HEK293 (cell line): ENCODE results near the gene ANKRA2.

Experiments used
- CTCF ChIA-PET: fragments of 350-600 bp; formaldehyde crosslinking; extraction: SDS; loops from one replicate; lab custom pipeline; 2021; ENCODE audit warnings: antibody characterized with exemption; lab: Yijun Ruan, JAX
- POLR2A ChIA-PET: fragments of 300-600 bp; formaldehyde crosslinking; extraction: SDS; loops from one replicate; lab custom pipeline; 2020; ENCODE audit warnings: antibody characterized with exemption, inconsistent platforms; lab: Yijun Ruan, JAX
- H3K27ac ChIP-seq: fragments of 200-500 bp; sonication (Bioruptor generic); 2 replicates; pipeline ENCODE4 v1.5.1; 2014; ENCODE audit warnings: low read depth, low read length, control low read depth, inconsistent platforms; ENCODE audit errors: extremely low read depth
- H3K36me3 ChIP-seq, 2 experiments: fragments of 200-500 bp in 1 of 2; sonication (Bioruptor generic) in 1 of 2; 1 replicate in 1 of 2; 2 replicates in 1 of 2; pipeline ENCODE4 v1.5.1; 2014 to 2017; ENCODE audit warnings: inconsistent platforms in 2 of 2, low read length in 2 of 2; ENCODE audit not compliant: control insufficient read depth in 2 of 2, insufficient read depth in 1 of 2
- H3K4me1 ChIP-seq: fragments of 200-500 bp; sonication (Bioruptor generic); 2 replicates; pipeline ENCODE4 v1.5.1; 2014; ENCODE audit warnings: mild to moderate bottlenecking, low read length, inconsistent platforms; ENCODE audit not compliant: control insufficient read depth, insufficient read depth
- H3K4me3 ChIP-seq: 2 replicates; pipeline ENCODE4 v1.5.1; 2011; ENCODE audit warnings: low read depth, mild to moderate bottlenecking, control low read depth, low read length, moderate library complexity
- H3K9me3 ChIP-seq: fragments of 200-500 bp; sonication (Bioruptor generic); 2 replicates; pipeline ENCODE4 v1.5.1; 2014; ENCODE audit warnings: low read depth, low read length, inconsistent platforms; ENCODE audit not compliant: control insufficient read depth, insufficient read depth
- ATF2 ChIP-seq: fragments of 450-650 bp; formaldehyde crosslinking; IDR thresholded peaks from 2 replicates; pipeline ENCODE4 v1.5.1; 2016; ENCODE audit warnings: missing biosample characterization, missing genetic modification characterization, low read depth
- GLI2 ChIP-seq: fragments of 450-650 bp; formaldehyde crosslinking; IDR thresholded peaks from 2 replicates; pipeline ENCODE4; 2017; ENCODE audit warnings: missing biosample characterization, missing genetic modification characterization, low read depth, borderline replicate concordance
- ZBTB17 ChIP-seq: fragments of 450-650 bp; formaldehyde crosslinking; IDR thresholded peaks from 2 replicates; pipeline ENCODE4 v1.5.1; 2016; ENCODE audit warnings: missing biosample characterization, missing genetic modification characterization
- ZNF121 ChIP-seq: fragments of 450-650 bp; formaldehyde crosslinking; IDR thresholded peaks from 2 replicates; pipeline ENCODE4 v1.5.1; 2016; ENCODE audit warnings: missing biosample characterization, missing genetic modification characterization
- ZNF292 ChIP-seq: fragments of 450-650 bp; formaldehyde crosslinking; IDR thresholded peaks from 2 replicates; pipeline ENCODE4 v1.5.1; 2016; ENCODE audit warnings: low read depth, missing biosample characterization, missing genetic modification characterization, borderline replicate concordance
- ZNF433 ChIP-seq: fragments of 450-650 bp; formaldehyde crosslinking; IDR thresholded peaks from 2 replicates; pipeline ENCODE4 v1.5.1; 2016; ENCODE audit warnings: missing biosample characterization, missing genetic modification characterization, low read depth
- ZNF544 ChIP-seq: fragments of 450-650 bp; formaldehyde crosslinking; IDR thresholded peaks from 2 replicates; pipeline ENCODE4 v1.5.0; 2017; ENCODE audit warnings: missing biosample characterization, missing genetic modification characterization
- ZNF548 ChIP-seq: fragments of 450-650 bp; formaldehyde crosslinking; IDR thresholded peaks from 2 replicates; pipeline ENCODE4 v1.5.1; 2016; ENCODE audit warnings: missing biosample characterization, missing genetic modification characterization
- ZNF560 ChIP-seq: fragments of 450-650 bp; formaldehyde crosslinking; IDR thresholded peaks from 2 replicates; pipeline ENCODE4 v1.5.1; 2017; ENCODE audit warnings: missing biosample characterization, missing genetic modification characterization, borderline replicate concordance
- ZNF658 ChIP-seq: fragments of 450-650 bp; formaldehyde crosslinking; IDR thresholded peaks from 2 replicates; pipeline ENCODE4; 2016; ENCODE audit warnings: missing biosample characterization, missing genetic modification characterization
- ZNF768 ChIP-seq: fragments of 450-650 bp; formaldehyde crosslinking; IDR thresholded peaks from 2 replicates; pipeline ENCODE4 v1.5.1; 2018; ENCODE audit warnings: missing biosample characterization, mild to moderate bottlenecking, missing genetic modification characterization
- ZNF777 ChIP-seq: fragments of 450-650 bp; formaldehyde crosslinking; IDR thresholded peaks from 2 replicates; pipeline ENCODE4 v1.5.1; 2017; ENCODE audit warnings: missing biosample characterization, missing genetic modification characterization, borderline replicate concordance
- ZNF785 ChIP-seq: fragments of 450-650 bp; formaldehyde crosslinking; IDR thresholded peaks from 2 replicates; pipeline ENCODE4 v1.5.1; 2016; ENCODE audit warnings: missing biosample characterization, missing genetic modification characterization
- ZNF830 ChIP-seq: fragments of 450-650 bp; IDR thresholded peaks from 2 replicates; pipeline ENCODE4 v1.5.0; 2018; ENCODE audit warnings: missing biosample characterization, missing genetic modification characterization, low read depth, mild to moderate bottlenecking, moderate library complexity
- ZSCAN16 ChIP-seq: fragments of 450-650 bp; formaldehyde crosslinking; IDR thresholded peaks from 2 replicates; pipeline ENCODE4 v1.5.1; 2016; ENCODE audit warnings: missing biosample characterization, missing genetic modification characterization
- ZSCAN30 ChIP-seq: fragments of 450-650 bp; IDR thresholded peaks from 2 replicates; pipeline ENCODE4 v1.5.1; 2018; ENCODE audit warnings: missing biosample characterization, mild to moderate bottlenecking, missing genetic modification characterization, moderate library complexity
- TF ChIP-seq, protein P1 (sequence below): fragments of 450-650 bp; formaldehyde crosslinking; IDR thresholded peaks from 2 replicates; pipeline ENCODE4 v1.5.1; 2016; ENCODE audit warnings: missing biosample characterization, missing genetic modification characterization
- TF ChIP-seq, protein P2 (sequence below): fragments of 450-650 bp; formaldehyde crosslinking; IDR thresholded peaks from 2 replicates; pipeline ENCODE4 v1.5.1; 2016; ENCODE audit warnings: missing biosample characterization, missing genetic modification characterization
- TF ChIP-seq, protein P3 (sequence below): fragments of 450-650 bp; formaldehyde crosslinking; IDR thresholded peaks from 2 replicates; pipeline ENCODE4 v1.5.1; 2016; ENCODE audit warnings: missing biosample characterization, missing genetic modification characterization
- TF ChIP-seq, protein P4 (sequence below): fragments of 450-650 bp; formaldehyde crosslinking; IDR thresholded peaks from 2 replicates; pipeline ENCODE4 v1.5.1; 2017; ENCODE audit warnings: missing biosample characterization, missing genetic modification characterization
- TF ChIP-seq, protein P5 (sequence below): fragments of 450-650 bp; formaldehyde crosslinking; IDR thresholded peaks from 2 replicates; pipeline ENCODE4 v1.5.1; 2016; ENCODE audit warnings: missing biosample characterization, missing genetic modification characterization

Gene ANKRA2

DNA sequence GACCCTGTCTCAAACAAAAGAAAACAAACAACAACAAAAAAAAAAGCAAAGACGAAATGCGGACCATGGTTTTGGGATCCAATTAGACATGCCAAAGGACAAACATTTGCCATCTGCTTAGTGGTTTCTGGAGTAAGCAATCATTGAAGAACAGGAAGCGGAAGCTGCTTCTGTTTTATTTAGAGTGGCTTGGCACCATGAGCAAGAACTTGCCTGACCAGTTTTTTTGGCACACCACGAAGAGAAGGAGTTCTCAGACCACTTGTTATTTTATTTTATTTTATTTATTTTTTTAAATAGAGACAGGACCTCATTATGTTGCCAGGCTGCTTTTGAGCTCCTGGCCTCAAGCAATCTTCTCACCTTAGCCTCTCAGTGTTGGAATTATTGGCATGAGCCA is 50.2 kb downstream of the ANKRA2 start:
- no peaks in the 10 kb centered on the region for H3K4me1 ChIP-seq
- no peak overlapping the region for H3K27ac ChIP-seq
- TF ChIP-seq, protein P1, sequence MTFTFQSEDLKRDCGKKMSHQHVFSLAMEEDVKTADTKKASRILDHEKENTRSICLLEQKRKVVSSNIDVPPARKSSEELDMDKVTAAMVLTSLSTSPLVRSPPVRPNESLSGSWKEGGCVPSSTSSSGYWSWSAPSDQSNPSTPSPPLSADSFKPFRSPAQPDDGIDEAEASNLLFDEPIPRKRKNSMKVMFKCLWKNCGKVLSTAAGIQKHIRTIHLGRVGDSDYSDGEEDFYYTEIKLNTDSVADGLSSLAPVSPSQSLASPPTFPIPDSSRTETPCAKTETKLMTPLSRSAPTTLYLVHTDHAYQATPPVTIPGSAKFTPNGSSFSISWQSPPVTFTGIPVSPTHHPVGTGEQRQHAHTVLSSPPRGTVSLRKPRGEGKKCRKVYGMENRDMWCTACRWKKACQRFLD (tag by site-specific recombination): no peak
- TF ChIP-seq, protein P2, sequence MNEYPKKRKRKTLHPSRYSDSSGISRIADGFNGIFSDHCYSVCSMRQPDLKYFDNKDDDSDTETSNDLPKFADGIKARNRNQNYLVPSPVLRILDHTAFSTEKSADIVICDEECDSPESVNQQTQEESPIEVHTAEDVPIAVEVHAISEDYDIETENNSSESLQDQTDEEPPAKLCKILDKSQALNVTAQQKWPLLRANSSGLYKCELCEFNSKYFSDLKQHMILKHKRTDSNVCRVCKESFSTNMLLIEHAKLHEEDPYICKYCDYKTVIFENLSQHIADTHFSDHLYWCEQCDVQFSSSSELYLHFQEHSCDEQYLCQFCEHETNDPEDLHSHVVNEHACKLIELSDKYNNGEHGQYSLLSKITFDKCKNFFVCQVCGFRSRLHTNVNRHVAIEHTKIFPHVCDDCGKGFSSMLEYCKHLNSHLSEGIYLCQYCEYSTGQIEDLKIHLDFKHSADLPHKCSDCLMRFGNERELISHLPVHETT (tag by site-specific recombination): no peak
- TF ChIP-seq ZNF560 (tag by site-specific recombination) (no peak), ZNF777 (tag by site-specific recombination) (no peak)
- CTCF ChIA-PET: interaction anchor here (1.0 kb wide), 1 partner anchor 15 kb away, joined by 3 read pairs; no protein-coding TSS in a partner anchor
- POLR2A ChIA-PET: no interaction called here
- no peak overlapping the region for H3K4me3 ChIP-seq
- H3K9me3 ChIP-seq: no peaks in the 10 kb centered on the region
- H3K36me3 ChIP-seq: no peaks in the 10 kb centered on the region

GRCh38 chr5:73514418-73514817 is 51.0 kb downstream of the ANKRA2 start:
- no peak overlapping the region for H3K4me3 ChIP-seq
- no peak overlapping the region for H3K27ac ChIP-seq
- no peaks in the 10 kb centered on the region for H3K36me3 ChIP-seq
- POLR2A ChIA-PET: no interaction called here
- TF ChIP-seq GLI2 (tag by site-specific recombination): no peak
- TF ChIP-seq ZNF830 (tag by site-specific recombination): no peak
- no peak for TF ChIP-seq ZSCAN16
- no peak for TF ChIP-seq ATF2 (tag by site-specific recombination)
- peak; percentile 82 for TF ChIP-seq ZNF121 (tag by site-specific recombination)
- no peak for TF ChIP-seq ZSCAN30
- TF ChIP-seq ZBTB17: no peak
- TF ChIP-seq, protein P3, sequence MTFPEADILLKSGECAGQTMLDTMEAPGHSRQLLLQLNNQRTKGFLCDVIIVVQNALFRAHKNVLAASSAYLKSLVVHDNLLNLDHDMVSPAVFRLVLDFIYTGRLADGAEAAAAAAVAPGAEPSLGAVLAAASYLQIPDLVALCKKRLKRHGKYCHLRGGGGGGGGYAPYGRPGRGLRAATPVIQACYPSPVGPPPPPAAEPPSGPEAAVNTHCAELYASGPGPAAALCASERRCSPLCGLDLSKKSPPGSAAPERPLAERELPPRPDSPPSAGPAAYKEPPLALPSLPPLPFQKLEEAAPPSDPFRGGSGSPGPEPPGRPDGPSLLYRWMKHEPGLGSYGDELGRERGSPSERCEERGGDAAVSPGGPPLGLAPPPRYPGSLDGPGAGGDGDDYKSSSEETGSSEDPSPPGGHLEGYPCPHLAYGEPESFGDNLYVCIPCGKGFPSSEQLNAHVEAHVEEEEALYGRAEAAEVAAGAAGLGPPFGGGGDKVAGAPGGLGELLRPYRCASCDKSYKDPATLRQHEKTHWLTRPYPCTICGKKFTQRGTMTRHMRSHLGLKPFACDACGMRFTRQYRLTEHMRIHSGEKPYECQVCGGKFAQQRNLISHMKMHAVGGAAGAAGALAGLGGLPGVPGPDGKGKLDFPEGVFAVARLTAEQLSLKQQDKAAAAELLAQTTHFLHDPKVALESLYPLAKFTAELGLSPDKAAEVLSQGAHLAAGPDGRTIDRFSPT (tag by site-specific recombination): no peak
- CTCF ChIA-PET: interaction anchor here (0.7 kb wide), 1 partner anchor 59 kb away, joined by 3 read pairs; no protein-coding TSS in a partner anchor
- H3K9me3 ChIP-seq: no peaks in the 10 kb centered on the region
- H3K4me1 ChIP-seq: no peaks in the 10 kb centered on the region

DNA sequence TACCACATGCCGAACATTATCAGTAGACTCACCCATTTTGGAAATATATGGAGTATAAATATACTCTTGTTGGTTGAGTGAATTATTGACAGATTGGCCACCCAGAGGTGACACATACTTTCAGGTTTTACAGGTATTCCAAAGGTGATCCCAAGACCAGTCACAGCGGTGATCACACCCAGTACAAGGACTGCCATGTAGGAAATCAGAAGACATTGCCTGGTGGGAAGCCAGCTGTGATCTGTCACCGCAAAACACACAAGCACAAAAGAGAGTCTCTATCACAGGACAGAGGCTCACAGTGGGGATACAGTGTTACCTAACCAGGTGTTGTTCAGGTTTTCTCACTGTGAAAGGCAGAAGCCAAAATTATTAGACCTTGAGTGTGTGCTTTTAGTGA is 51.4 kb downstream of the ANKRA2 start:
- POLR2A ChIA-PET: no interaction called here
- Histone ChIP-seq H3K27ac (no peak overlapping the region), H3K4me1 (no peaks in the 10 kb centered on the region), H3K9me3 (no peaks in the 10 kb centered on the region), H3K36me3 (no peaks in the 10 kb centered on the region), H3K4me3 (no peak overlapping the region)
- CTCF ChIA-PET: interaction anchor here (0.7 kb wide), 1 partner anchor 58 kb away, joined by 3 read pairs; no protein-coding TSS in a partner anchor
- TF ChIP-seq ZNF544 (tag by site-specific recombination) (no peak), ZNF785 (no peak), ZNF768 (tag by site-specific recombination) (no peak), ZSCAN30 (no peak), ZNF433 (tag by site-specific recombination) (no peak), ZNF548 (tag by site-specific recombination) (no peak), ZNF292 (tag by site-specific recombination) (no peak), ZNF658 (no peak)
- TF ChIP-seq, protein P4, sequence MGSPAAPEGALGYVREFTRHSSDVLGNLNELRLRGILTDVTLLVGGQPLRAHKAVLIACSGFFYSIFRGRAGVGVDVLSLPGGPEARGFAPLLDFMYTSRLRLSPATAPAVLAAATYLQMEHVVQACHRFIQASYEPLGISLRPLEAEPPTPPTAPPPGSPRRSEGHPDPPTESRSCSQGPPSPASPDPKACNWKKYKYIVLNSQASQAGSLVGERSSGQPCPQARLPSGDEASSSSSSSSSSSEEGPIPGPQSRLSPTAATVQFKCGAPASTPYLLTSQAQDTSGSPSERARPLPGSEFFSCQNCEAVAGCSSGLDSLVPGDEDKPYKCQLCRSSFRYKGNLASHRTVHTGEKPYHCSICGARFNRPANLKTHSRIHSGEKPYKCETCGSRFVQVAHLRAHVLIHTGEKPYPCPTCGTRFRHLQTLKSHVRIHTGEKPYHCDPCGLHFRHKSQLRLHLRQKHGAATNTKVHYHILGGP (tag by site-specific recombination): no peak
- TF ChIP-seq, protein P5, sequence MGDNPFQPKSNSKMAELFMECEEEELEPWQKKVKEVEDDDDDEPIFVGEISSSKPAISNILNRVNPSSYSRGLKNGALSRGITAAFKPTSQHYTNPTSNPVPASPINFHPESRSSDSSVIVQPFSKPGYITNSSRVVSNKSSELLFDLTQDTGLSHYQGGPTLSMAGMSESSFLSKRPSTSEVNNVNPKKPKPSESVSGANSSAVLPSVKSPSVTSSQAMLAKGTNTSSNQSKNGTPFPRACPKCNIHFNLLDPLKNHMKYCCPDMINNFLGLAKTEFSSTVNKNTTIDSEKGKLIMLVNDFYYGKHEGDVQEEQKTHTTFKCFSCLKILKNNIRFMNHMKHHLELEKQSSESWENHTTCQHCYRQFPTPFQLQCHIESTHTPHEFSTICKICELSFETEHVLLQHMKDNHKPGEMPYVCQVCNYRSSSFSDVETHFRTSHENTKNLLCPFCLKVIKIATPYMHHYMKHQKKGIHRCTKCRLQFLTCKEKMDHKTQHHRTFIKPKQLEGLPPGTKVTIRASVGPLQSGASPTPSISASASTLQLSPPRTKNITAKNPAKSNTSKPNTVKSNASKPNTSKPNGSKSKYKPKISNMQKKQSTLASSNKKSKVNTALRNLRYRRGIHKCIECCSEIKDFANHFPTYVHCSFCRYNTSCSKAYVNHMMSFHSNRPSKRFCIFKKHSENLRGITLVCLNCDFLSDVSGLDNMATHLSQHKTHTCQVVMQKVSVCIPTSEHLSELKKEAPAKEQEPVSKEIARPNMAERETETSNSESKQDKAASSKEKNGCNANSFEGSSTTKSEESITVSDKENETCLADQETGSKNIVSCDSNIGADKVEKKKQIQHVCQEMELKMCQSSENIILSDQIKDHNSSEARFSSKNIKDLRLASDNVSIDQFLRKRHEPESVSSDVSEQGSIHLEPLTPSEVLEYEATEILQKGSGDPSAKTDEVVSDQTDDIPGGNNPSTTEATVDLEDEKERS (tag by site-specific recombination): no peak
